Measurements from ENCODE around the gene UBASH3B.

Gene UBASH3B

DNA sequence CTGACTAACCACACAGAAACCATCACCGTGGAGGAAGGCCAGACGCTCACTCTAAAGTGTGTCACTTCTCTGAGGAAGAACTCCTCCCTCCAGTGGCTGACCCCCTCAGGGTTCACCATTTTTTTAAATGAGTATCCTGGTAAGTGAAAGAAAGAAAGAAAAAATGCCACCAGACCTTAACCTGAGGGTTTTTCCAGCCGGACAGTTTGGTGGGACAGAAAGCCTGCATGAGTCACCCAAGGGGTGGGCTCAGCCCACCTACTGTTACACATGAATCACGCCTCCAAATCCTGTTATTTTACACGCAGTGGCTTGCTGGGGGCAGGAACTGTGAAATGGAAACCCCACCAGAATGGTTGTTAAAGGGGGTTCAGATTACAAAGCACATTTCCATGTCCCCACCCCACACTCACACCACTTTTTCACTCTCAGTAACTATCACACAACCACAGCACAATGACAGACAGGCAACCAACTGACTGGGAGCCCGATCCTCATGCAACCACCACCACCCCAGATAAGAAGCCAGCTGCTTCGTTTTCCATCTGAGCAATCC lies 194.6 kb downstream of the UBASH3B start:
- H3K4me3 ChIP-seq (ENCODE audit: low read depth, low read length), result no peak overlapping the region
- TF ChIP-seq, protein P1, sequence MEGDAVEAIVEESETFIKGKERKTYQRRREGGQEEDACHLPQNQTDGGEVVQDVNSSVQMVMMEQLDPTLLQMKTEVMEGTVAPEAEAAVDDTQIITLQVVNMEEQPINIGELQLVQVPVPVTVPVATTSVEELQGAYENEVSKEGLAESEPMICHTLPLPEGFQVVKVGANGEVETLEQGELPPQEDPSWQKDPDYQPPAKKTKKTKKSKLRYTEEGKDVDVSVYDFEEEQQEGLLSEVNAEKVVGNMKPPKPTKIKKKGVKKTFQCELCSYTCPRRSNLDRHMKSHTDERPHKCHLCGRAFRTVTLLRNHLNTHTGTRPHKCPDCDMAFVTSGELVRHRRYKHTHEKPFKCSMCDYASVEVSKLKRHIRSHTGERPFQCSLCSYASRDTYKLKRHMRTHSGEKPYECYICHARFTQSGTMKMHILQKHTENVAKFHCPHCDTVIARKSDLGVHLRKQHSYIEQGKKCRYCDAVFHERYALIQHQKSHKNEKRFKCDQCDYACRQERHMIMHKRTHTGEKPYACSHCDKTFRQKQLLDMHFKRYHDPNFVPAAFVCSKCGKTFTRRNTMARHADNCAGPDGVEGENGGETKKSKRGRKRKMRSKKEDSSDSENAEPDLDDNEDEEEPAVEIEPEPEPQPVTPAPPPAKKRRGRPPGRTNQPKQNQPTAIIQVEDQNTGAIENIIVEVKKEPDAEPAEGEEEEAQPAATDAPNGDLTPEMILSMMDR (IDR thresholded peaks at IDR 0.05; ENCODE audit: low read depth, low read length, missing control alignments), result no peak
- DNase-seq (ENCODE audit: low read depth), result no peak

DNA sequence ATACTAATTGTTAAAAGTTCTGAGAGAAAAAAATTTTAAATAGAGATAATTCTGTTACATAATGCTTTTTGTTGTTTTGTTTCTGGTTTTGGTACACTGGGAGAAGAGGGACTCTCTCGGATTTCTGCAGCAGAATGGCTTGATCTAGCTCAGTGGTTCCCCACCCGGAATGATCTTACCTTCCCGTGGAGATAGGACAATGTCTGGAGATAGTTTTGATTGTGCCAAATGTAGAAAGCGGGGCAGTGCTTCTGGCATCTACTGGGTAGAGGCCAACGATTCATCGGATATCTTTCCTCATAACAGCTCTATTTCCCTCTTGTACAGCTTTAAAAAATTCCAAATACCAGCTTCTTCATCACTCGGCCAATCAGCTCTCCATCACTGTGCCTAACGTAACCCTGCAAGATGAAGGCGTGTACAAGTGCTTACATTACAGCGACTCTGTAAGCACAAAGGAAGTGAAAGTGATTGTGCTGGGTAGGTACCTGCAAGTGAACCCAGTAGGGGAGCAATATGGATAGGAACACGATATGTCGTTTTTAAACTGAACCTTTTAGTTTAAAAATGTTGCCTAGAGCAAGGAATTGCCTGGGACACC lies 195.9 kb downstream of the UBASH3B start:
- DNase-seq (ENCODE audit: low read depth), result peak; percentile 49
- TF ChIP-seq, protein P1 (IDR thresholded peaks at IDR 0.05; ENCODE audit: low read depth, low read length, missing control alignments), result no peak
- no peak overlapping the region; the same call in 1 of the 2 replicates for H3K4me3 ChIP-seq (ENCODE audit: low read depth, low read length)

DNA sequence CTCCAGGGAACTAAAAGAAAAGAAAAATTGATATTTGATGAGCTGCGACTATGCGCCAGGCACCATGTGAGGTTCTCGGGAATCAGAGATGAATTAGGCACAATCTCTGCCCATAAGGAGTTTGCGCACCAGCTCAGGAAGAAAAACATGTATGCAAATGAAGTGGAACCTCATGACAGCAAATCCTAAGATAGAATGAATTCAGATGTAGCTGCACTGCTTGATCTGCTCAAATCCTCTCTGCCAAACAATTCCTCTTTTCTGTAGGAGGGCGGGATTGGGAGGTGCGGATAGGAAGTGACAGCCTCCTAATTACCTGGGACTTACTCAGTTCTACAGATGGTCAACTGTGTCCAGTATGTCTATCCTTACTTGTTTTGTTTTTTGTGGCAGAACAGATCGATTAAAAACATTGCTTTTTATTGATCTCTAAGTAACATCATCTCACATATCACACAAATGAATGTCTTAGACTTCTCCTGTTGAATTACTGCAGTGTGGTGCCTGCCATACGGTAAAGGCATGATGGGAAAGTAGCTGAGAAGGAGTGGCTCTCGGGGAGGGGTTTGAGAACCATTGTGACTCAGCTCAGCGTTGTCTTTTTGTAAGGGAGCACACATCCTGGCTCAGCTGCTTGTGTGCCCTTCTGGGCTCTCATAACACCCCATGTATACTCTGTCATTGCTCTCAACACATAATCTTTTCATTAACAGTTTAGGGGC lies 196.7 kb downstream of the UBASH3B start:
- no peak for DNase-seq (ENCODE audit: low read depth)
- no peak overlapping the region; the same call in 1 of the 2 replicates for H3K4me3 ChIP-seq (ENCODE audit: low read depth, low read length)
- TF ChIP-seq, protein P1 (IDR thresholded peaks at IDR 0.05; ENCODE audit: low read depth, low read length, missing control alignments), result no peak

DNA sequence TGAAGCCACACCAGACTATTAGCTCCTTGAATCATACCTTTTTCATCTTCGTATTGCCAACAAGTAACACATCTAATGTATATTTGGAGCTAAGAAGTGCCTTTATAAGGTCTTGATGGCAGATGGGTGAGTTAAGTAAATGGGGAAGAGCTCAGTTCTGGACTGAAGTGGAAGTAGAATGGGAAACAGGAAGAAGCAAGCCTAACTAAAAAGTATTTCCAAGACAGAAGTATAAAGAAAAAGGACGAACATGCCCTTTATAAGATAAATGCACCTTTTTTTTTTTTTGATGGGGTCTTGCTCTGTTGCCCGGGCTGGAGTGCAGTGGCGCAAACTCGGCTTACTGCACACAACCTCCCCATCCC lies 197.3 kb downstream of the UBASH3B start:
- TF ChIP-seq, protein P1 (IDR thresholded peaks at IDR 0.05; ENCODE audit: low read depth, low read length, missing control alignments), result no peak
- no peak for DNase-seq (ENCODE audit: low read depth)
- no peak overlapping the region for H3K4me3 ChIP-seq (ENCODE audit: low read depth, low read length)

DNA sequence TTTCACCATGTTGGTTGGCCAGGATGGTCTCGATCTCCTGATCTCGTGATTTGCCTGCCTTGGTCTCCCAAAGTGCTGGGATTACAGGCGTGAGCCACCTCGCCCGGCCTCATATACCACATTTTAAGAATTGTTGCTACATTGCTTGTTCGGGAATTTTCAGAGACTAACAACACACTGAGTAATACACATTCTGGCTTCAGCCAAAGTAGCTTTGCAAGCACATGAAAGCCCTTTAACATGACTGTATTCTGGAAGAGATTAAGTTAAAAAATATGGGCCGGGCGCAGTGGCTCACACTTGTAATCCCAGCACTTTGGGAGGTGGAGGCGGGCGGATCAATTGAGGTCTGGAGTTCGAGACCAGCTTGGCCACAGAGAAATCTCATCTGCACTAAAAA lies 197.7 kb downstream of the UBASH3B start:
- H3K4me3 ChIP-seq (ENCODE audit: low read depth, low read length), result no peak overlapping the region
- DNase-seq (ENCODE audit: low read depth), result no peak
- TF ChIP-seq, protein P1 (IDR thresholded peaks at IDR 0.05; ENCODE audit: low read depth, low read length, missing control alignments), result no peak

DNA sequence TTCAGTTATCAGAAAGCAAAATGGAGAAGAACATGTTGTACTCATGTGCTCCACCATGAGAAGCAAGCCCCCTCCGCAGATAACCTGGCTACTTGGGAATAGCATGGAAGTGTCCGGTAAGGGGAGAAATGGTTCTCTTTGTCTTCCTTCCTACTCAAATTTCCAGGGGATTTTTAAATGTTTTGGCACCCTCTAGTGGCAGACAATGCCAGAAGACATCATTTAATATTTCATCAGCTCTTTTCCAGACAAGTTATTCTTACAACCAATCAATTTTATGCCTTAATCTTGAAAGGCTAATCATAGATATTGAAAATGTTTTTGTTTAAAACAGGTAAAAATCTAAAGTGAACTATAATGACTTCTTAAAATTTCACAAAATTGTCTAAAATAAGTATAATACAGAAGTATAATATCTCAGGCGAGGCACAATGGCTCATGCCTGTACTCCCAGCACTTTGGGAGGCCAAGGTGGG lies 198.5 kb downstream of the UBASH3B start:
- no peak for DNase-seq (ENCODE audit: low read depth)

More for the DNA sequence above, 198.5 kb downstream of the UBASH3B start:
- H3K4me3 ChIP-seq (ENCODE audit: low read depth, low read length), result no peak overlapping the region
- TF ChIP-seq, protein P1 (IDR thresholded peaks at IDR 0.05; ENCODE audit: low read depth, low read length, missing control alignments), result peak; percentile 44

Measured in GM12864 (cell line).